ENCODE results near the gene LTBP3.
A peak's percentile ranks its signal among the peaks of the same experiment; 100 is the strongest.
"Not testable (repeated sequence)": the region's sequence is repeated elsewhere in the genome, so short reads cannot be mapped to it uniquely, and the experiment has no call there.

LTBP3 gene

DNA sequence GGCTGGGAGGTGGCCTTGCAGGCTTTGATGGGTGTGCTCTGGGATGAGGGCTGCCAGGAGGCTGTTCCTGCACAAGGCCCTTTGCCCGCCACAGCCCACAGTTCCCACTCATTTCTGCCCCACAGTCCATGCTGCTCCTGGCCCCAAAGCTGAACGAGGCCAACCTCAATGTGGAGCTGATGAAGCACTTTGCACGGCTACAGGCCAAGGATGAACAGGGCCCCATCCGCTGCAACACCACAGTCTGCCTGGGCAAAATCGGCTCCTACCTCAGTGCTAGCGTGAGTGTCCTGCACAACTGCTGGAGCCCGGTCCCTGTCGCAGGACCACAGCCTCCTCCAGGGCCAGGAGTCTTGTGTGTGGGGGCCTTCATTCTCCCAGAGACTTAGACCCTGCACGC is 23.1 kb downstream of the LTBP3 start:
- no peak for DNase-seq (ENCODE audit: low spot score)

DNA sequence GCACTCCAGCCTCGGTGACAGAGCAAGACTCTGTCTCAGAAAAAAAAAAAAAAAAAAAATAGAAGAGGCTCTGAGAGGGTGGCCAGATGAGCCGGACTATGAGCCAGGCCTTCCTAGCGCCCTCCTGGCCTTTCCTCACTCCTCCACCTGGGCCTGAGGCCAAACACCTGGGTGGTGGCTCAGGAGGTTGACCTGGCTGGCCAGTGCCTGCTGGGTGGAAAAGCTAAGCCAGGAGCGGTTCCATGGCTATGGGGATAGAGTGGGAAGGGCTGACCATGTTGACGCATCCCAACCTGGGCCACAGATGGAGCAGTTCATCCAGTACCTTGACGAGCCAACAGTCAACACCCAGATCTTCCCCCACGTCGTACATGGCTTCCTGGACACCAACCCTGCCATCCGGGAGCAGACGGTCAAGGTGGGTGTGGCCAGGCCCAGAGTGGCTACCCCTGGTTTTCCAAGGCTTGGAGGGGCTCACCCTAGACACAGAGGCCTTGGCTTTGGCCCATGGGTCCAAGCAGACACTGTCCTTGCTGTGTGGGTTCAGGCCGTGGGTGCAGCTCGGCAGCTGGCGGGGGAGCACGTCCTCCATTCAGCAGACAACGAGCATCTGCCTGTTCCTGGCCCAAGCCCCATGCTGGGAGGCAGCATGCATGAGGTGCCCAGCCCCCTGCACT is 25.6 kb downstream of the LTBP3 start:
- no peak for DNase-seq (ENCODE audit: low spot score)

DNA sequence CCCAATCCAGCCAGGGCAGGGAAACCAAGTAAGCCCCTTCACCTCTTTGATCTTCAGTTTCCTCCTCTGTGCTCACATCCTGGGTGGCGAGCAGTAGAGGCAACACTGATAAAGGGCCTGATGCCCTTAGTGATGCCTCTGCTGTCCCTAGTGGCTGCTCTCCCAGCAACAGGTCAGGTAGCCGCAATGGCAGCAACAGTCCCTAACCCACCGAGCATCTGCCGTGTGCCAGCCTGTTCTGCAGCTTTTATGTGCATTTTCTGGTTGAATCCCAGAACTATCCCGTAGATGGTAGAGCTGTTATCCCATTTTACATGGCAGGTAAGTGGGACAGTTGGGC is 28.0 kb downstream of the LTBP3 start:
- peak; percentile 42 for DNase-seq (ENCODE audit: low spot score)

DNA sequence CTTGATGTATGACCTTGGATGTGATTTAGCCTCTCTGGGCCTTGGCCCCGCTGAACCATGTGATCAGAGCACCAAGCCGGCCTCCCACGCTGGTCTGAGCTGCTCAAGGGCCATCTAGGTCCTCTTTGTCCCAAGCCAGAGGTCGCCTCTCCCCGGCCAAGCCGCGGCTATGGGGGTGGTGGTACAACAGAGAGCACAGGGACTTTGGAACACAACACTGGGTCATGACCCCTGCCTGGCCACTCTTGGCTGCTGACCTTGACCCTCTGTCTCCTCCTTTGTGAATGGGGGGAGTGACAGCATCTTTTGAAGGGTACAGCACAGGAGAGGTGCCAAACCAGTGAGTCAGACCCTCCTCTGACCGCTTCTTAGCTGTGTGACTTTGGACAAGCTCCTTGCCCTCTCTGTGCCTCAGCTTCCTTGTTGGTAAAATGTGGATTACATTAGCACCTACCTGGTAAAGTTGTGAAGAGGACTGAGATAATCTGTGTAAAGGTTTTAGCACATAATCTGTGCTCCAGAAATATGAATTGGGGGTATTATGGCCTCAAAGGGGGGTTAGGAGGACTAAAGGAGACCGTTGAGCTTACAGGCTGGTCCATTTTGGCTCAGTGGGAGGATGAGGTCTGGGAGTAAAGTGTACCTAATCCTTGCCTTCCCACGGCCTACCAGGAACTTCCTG is 28.5 kb downstream of the LTBP3 start:
- DNase-seq (ENCODE audit: low spot score): no peak

DNA sequence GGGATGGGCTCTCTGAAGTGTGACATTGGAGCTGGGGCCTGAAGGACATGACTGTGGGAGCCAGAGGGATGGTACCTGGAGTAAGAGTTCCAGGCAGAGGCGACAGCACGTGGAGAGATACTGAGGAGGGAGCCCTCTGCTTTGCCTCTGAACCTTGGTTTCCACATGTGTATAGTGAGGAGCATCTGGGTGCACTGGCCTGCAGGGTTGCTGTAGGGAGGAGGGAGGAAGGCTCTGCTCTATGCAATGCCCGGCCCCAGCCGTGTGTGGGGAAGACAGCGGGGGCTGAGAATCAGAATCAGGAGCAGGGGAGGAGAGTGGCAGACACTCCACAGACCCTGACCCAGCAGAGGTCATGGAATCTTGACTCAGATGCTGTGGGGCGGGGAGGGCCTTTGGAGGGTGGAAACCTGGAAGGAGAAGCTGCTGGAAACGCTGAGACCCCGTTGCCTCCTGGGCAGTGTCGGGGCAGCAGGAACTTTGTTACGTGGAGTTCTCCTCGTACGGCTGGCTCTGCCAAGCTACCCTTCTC is 29.3 kb downstream of the LTBP3 start:
- DNase-seq (ENCODE audit: low spot score): no peak

DNA sequence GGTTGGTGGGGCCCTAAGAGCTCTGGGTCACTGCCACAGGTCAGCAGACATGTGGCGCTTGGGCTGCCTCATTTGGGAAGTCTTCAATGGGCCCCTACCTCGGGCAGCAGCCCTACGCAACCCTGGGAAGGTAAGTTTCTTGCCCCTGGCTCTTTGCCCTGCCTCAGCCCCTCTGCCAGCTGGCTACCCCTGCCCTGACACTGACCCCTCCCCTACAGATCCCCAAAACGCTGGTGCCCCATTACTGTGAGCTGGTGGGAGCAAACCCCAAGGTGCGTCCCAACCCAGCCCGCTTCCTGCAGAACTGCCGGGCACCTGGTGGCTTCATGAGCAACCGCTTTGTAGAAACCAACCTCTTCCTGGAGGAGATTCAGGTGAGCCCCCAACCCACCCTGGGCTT is 31.4 kb downstream of the LTBP3 start:
- DNase-seq (ENCODE audit: low spot score): no peak

DNA sequence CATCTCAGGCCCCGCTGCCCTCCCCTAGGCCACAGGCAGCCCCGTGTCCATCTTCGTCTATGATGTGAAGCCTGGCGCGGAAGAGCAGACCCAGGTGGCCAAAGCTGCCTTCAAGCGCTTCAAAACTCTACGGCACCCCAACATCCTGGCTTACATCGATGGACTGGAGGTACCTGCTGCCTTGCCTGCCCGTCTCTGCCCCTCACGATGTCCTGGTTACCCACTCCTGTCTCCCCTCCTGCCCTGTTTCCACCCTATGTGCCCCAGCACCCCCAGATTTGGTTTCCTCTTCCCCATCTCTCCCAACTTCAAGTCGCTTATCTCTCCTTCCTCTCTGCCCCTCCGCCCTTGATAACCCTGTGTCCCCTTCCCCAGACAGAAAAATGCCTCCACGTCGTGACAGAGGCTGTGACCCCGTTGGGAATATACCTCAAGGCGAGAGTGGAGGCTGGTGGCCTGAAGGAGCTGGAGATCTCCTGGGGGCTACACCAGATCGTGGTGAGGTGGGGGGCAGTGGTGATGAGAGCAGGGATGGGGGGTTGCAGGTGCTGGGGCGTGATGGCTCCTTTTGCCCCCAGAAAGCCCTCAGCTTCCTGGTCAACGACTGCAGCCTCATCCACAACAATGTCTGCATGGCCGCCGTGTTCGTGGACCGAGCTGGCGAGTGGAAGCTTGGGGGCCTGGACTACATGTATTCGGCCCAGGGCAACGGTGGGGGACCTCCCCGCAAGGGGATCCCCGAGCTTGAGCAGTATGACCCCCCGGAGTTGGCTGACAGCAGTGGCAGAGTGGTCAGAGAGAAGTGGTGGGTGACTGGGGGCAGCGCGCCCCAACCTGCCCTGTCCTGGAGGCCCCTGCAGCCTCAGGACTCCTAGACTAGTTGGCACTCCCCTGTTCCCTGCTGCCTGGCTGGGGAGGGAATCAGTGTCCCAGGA is 32.3 kb downstream of the LTBP3 start:
- no peak for DNase-seq (ENCODE audit: low spot score)

DNA sequence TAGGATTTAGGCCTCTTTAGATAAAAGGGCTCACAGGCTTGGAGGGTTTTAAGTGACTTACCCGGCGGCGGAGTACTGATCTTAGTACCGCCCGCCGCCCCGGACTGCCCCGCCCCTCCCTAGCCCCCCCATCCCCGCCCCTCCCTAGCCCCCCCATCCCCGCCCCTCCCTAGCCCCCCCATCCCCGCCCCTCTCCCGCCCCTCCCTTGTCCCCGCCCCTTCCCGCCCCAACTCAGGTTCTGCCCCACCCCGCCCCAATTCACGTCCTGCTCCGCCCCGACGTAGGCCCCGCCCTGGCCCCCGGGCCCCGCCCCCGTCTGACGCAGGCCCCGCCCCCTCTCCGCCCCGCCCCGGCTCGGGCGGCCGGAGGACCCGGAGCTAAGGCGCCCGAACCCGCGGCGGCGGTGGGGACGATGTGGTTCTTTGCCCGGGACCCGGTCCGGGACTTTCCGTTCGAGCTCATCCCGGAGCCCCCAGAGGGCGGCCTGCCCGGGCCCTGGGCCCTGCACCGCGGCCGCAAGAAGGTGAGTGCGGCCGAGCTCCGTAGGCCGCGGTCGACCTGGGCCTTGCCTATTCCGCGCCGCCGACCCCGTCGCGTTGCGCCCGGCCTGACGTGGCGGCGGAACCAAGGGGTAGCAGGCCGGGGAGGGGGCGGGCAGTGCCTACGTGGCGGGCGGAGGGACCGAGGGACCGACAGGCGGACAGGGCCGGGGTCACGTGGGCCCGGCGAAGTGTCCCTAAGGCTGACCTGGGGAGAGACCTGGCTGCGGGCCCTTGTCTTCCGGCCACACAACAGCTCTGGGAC is 33.2 kb downstream of the LTBP3 start, which contains the start of gene SCYL1:
Gene SCYL1, plus strand, starts transcription at position 343 of the 805 bp plus-strand sequence. Its CDS starts 71 bp downstream, at position 414.
- DNase-seq (ENCODE audit: low spot score): peak; percentile 85

DNA sequence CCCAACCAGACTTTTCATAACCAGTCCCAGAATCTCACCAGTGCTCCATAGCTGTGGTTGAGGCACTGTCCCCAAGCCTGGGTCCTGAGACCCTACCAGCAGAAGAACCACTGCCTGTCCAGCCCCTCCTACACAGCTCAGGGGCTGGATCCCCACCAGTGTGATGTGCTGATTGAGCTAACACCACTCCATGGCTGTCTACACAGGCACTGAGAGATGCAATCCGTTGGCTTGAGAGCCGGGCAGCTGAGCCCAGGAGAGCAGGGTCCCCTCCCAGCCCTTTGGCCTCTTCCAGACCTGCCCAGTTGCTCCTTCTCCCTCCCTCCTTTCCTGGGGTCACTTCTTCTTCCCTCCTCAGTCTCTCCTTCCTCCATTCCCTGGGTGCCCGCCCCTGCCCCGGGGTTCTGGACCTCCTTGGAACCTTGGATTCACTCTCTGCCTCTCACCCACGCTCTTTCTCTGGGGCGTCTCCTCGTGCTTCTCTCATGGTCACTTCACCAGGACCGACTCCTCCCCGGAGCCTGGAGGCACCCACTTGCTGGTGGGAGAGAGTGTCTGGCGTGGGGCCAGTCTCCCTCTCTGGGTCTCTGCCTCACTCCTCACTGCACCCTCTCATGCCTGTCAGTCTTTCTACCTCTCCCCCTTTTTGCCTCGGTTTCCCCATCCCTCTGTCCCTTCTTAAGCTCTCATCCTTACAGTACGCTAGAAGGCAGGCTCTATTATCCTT is 34.0 kb downstream of the LTBP3 start:
- peak; percentile 16 for DNase-seq (ENCODE audit: low spot score)

DNA sequence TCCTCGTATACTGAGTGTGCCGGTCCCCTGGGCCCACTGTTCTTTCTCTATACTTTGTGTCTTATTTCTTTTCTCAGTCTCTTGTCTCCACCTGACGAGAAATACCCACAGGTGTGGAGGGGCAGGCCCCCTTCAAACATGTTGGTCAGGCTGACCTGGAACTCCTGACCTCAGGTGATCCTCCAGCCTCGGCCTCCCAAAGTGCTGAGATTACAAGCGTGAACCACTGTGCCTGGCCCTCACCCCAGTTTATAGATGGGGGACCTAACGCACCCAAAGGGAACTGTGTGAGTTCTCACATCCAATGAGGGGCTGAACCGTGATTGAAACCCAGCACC is 34.6 kb downstream of the LTBP3 start:
- DNase-seq (ENCODE audit: low spot score): not testable (repeated sequence)

DNA sequence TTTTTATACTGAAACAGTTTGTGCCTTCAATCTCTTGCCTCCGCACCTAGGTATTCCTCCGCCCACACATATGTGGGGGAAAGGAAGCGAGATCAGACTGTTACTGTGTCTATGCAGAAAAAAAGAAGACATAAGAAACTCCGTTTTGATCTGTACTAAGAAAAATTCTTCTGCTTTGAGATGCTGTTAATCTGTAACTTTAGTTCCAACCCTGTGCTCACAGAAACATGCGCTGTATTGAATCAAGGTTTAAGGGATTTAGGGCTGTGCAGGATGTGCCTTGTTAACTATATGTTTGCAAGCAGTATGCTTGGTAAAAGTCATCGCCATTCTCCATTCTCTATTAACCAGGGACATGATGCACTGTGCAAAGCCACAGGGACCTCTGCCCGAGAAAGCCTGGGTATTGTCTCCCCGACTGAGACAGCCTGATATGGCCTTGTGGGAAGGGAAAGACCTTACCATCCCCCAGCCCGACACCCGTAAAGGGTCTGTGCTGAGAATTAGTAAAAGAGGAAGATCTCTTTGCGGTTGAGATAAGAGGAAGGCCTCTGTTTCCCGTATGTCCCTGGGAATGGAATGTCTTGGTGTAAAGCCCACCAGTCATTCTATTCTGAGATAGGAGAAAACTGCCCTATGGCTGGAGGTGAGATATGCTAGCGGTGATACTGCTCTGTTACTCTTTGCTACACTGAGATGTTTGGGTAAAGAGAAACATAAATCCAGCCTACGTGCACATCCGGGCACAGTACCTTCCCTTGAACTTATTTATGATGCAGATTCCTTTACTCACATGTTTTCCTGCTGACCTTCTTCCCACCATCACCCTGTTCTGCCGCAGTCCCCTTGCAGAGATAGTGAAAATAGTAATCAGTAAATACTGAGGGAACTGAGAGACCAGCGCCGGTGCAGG is 35.2 kb downstream of the LTBP3 start:
- not testable (repeated sequence) for DNase-seq (ENCODE audit: low spot score)

DNA sequence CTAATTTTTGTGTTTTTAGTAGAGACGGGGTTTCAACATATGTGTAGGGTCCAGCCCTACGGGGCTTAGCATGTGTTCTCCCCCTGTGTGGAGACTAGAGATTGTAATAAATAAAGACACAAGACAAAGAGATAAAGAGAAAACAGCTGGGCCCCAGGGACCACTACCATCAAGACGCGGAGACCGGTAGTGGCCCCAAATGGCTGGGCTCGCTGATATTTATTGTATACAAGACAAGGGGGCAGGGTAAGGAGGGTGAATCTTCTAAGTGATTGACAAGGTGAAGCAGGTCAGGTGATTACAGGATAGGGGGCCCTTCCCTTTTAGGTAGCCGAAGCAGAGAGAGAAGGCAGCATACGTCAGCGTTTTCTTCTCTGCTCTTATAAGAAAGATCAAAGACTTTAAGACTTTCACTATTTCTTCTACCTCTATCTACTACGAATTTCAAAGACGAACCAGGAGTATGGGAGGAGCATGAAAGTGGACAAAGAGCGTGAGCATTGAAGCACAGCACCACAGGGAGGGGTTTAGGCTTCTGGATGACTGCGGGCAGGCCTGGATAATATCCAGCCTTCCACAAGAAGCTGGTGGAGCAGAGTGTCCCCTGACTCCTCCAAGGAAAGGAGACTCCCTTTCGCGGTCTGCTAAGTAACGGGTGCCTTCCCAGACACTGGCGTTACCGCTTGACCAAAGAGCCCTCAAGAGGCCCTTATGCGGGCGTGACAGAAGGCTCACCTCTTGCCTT is 36.2 kb downstream of the LTBP3 start:
- DNase-seq (ENCODE audit: low spot score): not testable (repeated sequence)

DNA sequence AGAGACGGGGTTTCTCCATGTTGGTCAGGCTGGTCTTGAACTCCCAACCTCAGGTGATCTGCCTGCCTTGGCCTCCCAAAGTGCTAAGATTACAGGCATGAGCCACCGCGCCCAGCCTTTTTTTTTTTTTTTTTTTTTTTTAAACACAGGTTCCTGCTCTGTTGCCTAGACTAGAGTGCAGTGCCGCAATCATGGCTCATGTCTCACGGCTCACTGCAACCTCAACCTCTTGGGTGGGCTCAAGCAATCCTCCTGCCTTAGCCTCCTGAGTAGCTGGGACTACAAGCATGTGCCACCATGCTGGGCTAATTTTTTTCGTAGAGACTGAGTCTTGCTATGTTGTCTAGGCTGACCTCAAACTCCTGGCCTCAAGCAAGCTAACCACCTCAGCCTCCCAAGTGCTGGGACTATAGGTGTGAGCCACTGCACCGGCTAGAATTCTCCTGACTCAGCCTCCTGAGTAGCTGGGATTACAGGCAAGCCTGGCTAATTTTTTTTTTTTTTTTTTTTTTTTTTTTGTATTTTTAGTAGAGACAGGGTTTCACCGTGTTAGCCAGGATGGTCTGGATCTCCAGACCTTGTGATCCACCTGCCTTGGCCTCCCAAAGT is 39.1 kb downstream of the LTBP3 start:
- DNase-seq (ENCODE audit: low spot score): not testable (repeated sequence)

DNA sequence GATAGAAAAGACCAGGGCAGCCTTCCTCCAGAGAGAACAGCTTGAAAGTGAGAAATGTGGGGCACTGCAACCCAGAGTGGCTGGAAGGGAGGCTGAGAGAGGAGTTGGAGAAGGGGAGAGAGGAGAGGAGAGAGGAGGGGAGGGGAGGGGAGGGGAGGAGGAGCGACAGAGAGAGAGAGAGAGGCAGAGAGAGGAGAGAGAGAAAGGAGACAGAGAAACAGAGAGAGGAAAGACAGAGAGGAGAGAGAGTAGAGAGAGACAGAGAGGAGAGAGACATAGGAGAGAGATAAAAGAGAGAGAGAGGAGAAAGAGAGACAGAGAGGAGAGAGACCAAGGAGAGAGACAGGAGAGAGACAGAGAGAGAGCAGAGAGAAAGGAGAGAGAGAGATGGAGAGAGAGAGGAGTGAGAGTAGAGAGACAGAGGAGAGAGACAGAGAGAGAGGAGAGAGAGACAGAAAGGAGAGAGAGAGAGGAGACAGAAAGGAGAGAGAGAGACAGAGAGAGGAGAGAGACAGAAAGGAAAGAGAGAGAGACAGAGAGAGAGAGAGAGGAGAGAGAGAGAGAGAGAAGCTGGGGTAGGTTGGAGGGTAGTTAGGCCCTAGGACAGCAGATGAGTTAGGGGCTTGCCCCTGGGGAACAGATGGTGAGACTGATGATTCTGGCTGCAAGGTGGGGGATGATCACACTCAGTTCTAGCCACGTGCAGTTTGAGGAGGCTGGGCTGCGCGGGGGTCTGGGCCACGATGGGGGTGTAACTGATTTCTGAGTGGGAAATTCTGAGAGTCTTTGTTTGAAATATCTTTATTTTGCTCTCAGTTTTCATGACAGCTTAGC is 41.8 kb downstream of the LTBP3 start:
- DNase-seq (ENCODE audit: low spot score): peak; percentile 30

DNA sequence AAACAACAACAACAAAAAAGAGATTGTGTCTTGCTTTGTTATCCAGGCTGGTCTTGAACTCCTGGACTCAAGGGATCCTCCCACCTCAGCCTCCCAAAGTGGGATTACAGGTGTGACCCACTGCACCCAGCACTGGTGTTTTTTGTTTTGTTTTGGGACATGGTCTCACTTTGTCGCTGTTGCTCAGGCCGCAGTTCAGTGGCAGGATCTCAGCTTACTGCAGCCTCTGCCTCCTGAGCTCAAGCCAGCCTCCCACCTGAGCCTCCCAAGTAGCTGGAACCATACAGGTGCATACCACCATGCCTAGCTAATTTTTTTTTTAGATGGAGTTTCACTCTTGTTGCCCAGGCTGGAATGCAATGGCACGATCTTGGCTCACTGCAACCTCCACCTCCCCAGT is 45.8 kb downstream of the LTBP3 start:
- not testable (repeated sequence) for DNase-seq (ENCODE audit: low spot score)

DNA sequence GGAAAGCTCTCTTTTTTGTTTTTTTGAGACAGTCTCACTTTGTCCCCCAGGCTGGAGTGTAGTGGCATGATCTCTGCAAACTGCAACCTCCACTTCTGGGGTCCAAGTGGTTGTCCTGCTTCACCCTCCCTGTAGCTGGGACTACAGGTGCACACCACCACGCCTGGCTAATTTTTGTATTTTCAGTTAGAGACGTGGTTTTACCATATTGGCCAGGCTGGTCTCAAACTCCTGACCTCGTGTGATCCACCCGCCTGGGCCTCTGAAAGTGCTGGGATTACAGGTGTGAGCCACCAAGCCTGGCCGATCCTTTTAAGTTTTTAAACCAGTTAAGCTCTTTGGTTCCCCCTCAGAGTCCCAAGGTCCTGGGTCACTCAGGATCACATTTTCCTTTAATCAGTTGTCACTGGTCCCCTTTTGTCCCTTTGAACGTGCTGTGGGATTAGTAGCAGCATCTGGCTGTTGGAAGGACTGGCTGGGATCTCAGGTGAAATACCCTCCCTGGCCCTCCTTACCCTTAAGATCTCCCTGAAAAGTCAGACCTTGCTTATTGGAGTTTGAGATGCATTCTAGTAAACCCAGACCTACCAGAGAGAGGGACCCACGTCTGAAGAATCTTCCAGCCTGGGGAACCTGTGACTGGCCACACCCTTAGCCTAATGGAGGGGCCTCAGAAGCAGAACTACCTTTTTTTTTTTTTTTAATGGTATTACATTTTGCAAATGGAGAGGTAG is 51.2 kb downstream of the LTBP3 start:
- peak; percentile 81 for DNase-seq (ENCODE audit: low spot score)

DNA sequence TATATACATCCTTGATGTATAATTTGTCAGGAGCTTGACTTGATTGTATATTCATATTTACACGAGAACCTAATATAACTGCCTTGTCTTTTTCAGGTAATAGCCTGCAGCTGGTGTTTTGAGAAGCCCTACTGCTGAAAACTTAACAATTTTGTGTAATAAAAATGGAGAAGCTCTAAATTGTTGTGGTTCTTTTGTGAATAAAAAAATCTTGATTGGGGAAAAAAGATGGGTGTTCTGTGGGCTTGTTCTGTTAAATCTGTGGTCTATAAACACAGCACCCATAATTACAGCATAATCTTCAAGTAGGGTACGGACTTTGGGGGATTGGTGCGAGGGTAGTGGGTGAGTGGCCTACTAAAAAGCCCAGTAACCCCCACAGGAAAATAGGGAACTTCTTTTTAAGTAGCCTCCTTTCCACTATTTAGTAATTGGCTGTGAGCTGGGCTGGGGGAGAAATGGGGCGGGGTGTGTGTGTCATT is 51.8 kb downstream of the LTBP3 start:
- peak; percentile 60 for DNase-seq (ENCODE audit: low spot score)
